OCI-LY3 (cell line): ENCODE measurements around the gene MFRP.

Source experiments
- H2AFZ ChIP-seq: fragments of 200-600, 300-600 bp; shearing (Covaris generic); 2 replicates; pipeline ENCODE4 v1.6.0; 2014; ENCODE audit warnings: antibody characterized with exemption, low read depth, low read length
- H3K27ac ChIP-seq: fragments of 200-600, 300-600 bp; sonication (generic); 2 replicates; pipeline ENCODE4 v1.5.1; 2014; ENCODE audit warnings: mild to moderate bottlenecking, low read length, moderate library complexity, mixed read lengths
- H3K27me3 ChIP-seq: fragments of 200-600, 300-600 bp; sonication (generic); 2 replicates; pipeline ENCODE4 v1.6.1; 2014; ENCODE audit warnings: low read depth, low read length, mixed read lengths
- H3K36me3 ChIP-seq: fragments of 200-600, 300-600 bp; sonication (generic); replicated peaks from 2 replicates; pipeline ENCODE3; 2014; ENCODE audit warnings: low read depth, low read length, mixed read lengths
- H3K4me1 ChIP-seq: fragments of 300-600, 200-600 bp; sonication (generic); 2 replicates; pipeline ENCODE4 v1.6.1; 2014; ENCODE audit warnings: low read length, mixed read lengths
- H3K4me2 ChIP-seq: fragments of 200-600, 300-600 bp; sonication (generic); 2 replicates; pipeline ENCODE4 v1.6.1; 2014; ENCODE audit warnings: low read length, mixed read lengths
- H3K4me3 ChIP-seq: fragments of 300-600, 200-600 bp; sonication (generic); 2 replicates; pipeline ENCODE4 v1.5.1; 2014; ENCODE audit warnings: antibody characterized with exemption, mild to moderate bottlenecking, low read length, moderate library complexity
- H3K79me2 ChIP-seq: fragments of 300-600, 200-600 bp; shearing (Covaris generic); 2 replicates; pipeline ENCODE4 v1.6.1; 2014; ENCODE audit warnings: mild to moderate bottlenecking, low read length, mixed read lengths
- H3K9ac ChIP-seq: fragments of 300-600, 200-600 bp; shearing (Covaris generic); 2 replicates; pipeline ENCODE4 v1.6.0; 2014; ENCODE audit warnings: mild to moderate bottlenecking, low read length, moderate library complexity
- H3K9me3 ChIP-seq: fragments of 200-600, 300-600 bp; shearing (Covaris generic); 2 replicates; pipeline ENCODE4 v1.6.1; 2014; ENCODE audit warnings: low read length, mixed read lengths; ENCODE audit not compliant: insufficient read depth
- H4K20me1 ChIP-seq: fragments of 200-600, 300-600 bp; sonication (generic); 2 replicates; pipeline ENCODE4 v1.6.1; 2016; ENCODE audit warnings: low read length, mixed read lengths; ENCODE audit not compliant: insufficient read depth
- EZH2phosphoT487 ChIP-seq: fragments of 200-600 bp; shearing (Covaris generic); IDR thresholded peaks from 2 replicates; pipeline ENCODE4 v1.6.1; 2018; ENCODE audit warnings: antibody characterized with exemption, mixed run types, low read depth
- TF ChIP-seq, protein P1 (sequence below): fragments of 200-600, 300-600 bp; sonication (generic); IDR thresholded peaks from 2 replicates; pipeline ENCODE4 v1.5.1; 2014; ENCODE audit warnings: antibody characterized with exemption, low read length, low read depth

The MFRP gene

GRCh38 chr11:119361941-119362725 lies 15.6 kb upstream of the MFRP start:
- Histone ChIP-seq H3K4me2 (no peak overlapping the region), H3K4me1 (peaks cover 17% of the 10 kb centered on the region), H2AFZ (no peak overlapping the region), H3K79me2 (no peaks in the 10 kb centered on the region), H3K27ac (no peak overlapping the region), H3K4me3 (no peak overlapping the region), H4K20me1 (no peaks in the 10 kb centered on the region), H3K36me3 (no peaks in the 10 kb centered on the region), H3K27me3 (no peaks in the 10 kb centered on the region), H3K9me3 (no peaks in the 10 kb centered on the region), H3K9ac (no peak overlapping the region)
- no peak for TF ChIP-seq EZH2phosphoT487
- TF ChIP-seq, protein P1, sequence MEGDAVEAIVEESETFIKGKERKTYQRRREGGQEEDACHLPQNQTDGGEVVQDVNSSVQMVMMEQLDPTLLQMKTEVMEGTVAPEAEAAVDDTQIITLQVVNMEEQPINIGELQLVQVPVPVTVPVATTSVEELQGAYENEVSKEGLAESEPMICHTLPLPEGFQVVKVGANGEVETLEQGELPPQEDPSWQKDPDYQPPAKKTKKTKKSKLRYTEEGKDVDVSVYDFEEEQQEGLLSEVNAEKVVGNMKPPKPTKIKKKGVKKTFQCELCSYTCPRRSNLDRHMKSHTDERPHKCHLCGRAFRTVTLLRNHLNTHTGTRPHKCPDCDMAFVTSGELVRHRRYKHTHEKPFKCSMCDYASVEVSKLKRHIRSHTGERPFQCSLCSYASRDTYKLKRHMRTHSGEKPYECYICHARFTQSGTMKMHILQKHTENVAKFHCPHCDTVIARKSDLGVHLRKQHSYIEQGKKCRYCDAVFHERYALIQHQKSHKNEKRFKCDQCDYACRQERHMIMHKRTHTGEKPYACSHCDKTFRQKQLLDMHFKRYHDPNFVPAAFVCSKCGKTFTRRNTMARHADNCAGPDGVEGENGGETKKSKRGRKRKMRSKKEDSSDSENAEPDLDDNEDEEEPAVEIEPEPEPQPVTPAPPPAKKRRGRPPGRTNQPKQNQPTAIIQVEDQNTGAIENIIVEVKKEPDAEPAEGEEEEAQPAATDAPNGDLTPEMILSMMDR, result no peak

DNA sequence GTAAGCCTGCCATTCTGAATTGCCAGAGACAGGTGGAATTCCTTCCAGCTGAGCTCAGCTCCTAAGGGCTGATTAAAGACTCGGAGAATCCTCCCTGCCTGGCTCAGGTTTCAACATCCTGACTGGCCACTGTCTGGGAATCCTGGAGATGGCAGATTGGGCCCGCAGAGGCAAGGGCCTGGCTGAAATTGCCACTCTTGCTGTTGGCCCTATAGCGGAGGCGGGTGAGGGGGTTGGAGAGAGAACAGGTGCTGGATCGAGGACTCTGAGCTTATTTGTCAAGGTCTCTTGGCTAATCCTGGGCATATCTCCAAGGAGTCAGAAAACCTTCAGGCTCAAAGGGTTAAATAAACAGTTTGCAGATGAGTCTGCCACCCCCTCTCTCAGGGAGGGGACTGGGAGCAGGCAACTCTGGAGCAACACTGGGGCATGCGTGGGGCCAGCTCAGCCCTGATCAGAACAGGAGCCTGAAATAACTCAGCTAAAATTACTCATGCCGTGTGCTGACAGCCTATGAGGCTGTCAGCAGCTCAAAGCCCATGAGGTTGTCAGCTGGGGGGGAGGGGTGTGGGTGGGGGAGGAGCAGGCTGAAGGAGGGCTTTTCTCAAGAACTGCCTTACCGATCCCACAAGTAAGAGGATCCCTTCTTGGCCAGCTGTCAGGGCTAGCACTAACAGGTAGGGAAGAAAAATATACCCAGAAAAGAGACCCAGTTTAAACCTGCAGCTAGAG lies 14.7 kb upstream of the MFRP start:
- Histone ChIP-seq H3K4me1 (peaks cover 17% of the 10 kb centered on the region), H3K4me3 (no peak overlapping the region), H3K27ac (no peak overlapping the region), H3K36me3 (no peaks in the 10 kb centered on the region), H3K9me3 (no peaks in the 10 kb centered on the region), H3K79me2 (no peaks in the 10 kb centered on the region), H3K27me3 (no peaks in the 10 kb centered on the region), H4K20me1 (no peaks in the 10 kb centered on the region), H3K4me2 (no peak overlapping the region), H3K9ac (no peak overlapping the region), H2AFZ (no peak overlapping the region)
- TF ChIP-seq, protein P1, result no peak
- no peak for TF ChIP-seq EZH2phosphoT487

GRCh38 chr11:119359365-119360214 lies 13.1 kb upstream of the MFRP start:
- peak overlapping the region; percentile 41; the same call in 1 of the 2 replicates for H2AFZ ChIP-seq
- H3K79me2 ChIP-seq, result no peaks in the 10 kb centered on the region
- no peaks in the 10 kb centered on the region for H4K20me1 ChIP-seq
- TF ChIP-seq, protein P1, result no peak
- no peak for TF ChIP-seq EZH2phosphoT487
- peaks cover 7% of the 10 kb centered on the region for H3K27me3 ChIP-seq
- no peak overlapping the region for H3K9ac ChIP-seq
- peaks cover 21% of the 10 kb centered on the region for H3K4me1 ChIP-seq
- no peaks in the 10 kb centered on the region for H3K9me3 ChIP-seq
- no peak overlapping the region for H3K4me3 ChIP-seq
- H3K27ac ChIP-seq, result no peak overlapping the region
- no peaks in the 10 kb centered on the region for H3K36me3 ChIP-seq
- H3K4me2 ChIP-seq, result peak overlapping the region; percentile 33; the same call in 1 of the 2 replicates

DNA sequence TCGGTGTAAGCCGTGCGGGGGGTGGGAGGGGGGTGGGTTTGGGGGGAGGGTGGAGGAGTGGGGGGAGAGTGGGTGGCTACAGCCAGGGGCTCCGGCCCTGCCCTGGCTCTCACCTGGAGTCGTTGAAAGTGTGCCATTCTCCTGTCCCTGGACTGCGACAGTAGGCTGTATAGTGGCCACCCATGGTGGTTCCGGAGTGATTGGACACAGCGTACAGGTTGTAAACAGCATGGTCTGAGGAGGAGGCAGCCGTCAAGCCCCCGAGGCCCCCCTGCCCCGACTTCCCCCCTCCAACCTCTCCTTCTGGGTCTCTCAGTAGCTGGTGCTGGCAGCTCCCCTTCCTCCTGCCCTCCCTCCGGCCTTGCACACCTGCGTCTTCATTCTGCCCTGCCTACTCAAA lies 10.6 kb upstream of the MFRP start:
- no peaks in the 10 kb centered on the region for H4K20me1 ChIP-seq
- H3K4me3 ChIP-seq, result peak overlapping the region; percentile 97
- peak overlapping the region; percentile 93; the same call in 1 of the 2 replicates for H2AFZ ChIP-seq
- TF ChIP-seq EZH2phosphoT487, result no peak
- TF ChIP-seq, protein P1, result no peak
- H3K27me3 ChIP-seq, result peaks cover 17% of the 10 kb centered on the region
- H3K27ac ChIP-seq, result no peak overlapping the region
- no peaks in the 10 kb centered on the region for H3K9me3 ChIP-seq
- H3K36me3 ChIP-seq, result no peaks in the 10 kb centered on the region
- H3K9ac ChIP-seq, result no peak overlapping the region
- peaks cover 21% of the 10 kb centered on the region for H3K4me1 ChIP-seq
- H3K79me2 ChIP-seq, result no peaks in the 10 kb centered on the region
- H3K4me2 ChIP-seq, result peak overlapping the region; percentile 99
